GM18520 (cell line): ENCODE data around the gene CFAP126.
A peak's percentile ranks its signal among the peaks of the same experiment; 100 is the strongest.
"Not testable (repeated sequence)": the region's sequence is repeated elsewhere in the genome, so short reads cannot be mapped to it uniquely, and the experiment has no call there.

Experiments used
- ATAC-seq: cut with Tn5 transposase; IDR thresholded peaks from one replicate; pipeline ENCODE4 v1.9.1; 2021; ENCODE audit not compliant: unreplicated experiment

CFAP126 gene, protein sequence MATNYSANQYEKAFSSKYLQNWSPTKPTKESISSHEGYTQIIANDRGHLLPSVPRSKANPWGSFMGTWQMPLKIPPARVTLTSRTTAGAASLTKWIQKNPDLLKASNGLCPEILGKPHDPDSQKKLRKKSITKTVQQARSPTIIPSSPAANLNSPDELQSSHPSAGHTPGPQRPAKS

DNA sequence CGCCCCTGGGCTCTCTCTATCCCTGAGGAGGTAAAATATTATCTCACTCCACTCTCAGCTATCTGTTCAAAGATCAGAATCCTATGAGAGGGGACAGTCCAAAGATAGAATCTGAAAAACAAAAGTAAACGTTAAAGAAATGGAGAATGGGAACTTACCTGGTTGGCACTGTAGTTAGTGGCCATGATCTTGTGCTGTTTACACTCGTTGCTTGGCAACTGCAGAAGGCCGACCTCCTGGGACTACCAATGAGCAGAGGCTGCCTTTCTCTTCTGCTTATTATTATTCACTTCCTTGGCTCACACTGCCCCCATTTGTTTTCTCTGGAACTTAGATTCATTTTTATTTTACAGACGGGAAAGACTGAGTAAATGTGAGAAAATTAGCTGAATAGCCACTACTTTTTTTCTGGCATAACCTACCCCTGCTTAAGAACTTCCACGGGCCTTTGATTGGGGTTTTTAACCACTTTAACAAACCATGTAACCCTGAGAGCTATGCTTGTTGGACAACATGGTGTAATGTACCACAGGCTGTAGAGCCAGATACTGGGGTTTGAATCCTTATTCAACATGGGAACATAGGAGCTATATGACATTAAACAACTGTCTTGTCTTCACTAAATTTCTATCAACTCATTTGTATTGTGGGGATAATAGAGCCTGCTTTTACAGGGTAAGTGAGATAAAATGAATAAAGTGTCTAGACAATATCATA is at the start of gene CFAP126:
Gene CFAP126 (minus strand): TSS at position 193 of the 717 bp plus-strand sequence. CDS start 8 bp downstream, at position 185.
- ATAC-seq: peak; percentile 91

DNA sequence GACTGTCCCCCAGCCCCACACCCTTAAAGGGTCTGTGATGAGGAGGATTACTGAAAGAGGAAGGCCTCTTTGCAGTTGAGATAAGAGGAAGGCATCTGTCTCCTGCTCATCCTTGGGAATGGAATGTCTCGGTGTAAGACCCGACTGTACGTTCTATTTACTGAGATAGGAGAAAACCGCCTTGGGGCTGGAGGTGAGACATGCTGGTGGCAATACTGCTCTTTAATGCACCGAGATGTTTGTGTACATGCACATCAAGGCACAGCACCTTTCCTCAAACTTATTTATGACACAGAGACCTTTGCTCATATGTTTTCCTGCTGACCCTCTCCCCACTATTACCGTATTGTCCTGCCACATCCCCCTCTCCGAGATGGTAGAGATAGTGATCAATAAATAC is 45.4 kb upstream of the CFAP126 start:
- not testable (repeated sequence) for ATAC-seq

DNA sequence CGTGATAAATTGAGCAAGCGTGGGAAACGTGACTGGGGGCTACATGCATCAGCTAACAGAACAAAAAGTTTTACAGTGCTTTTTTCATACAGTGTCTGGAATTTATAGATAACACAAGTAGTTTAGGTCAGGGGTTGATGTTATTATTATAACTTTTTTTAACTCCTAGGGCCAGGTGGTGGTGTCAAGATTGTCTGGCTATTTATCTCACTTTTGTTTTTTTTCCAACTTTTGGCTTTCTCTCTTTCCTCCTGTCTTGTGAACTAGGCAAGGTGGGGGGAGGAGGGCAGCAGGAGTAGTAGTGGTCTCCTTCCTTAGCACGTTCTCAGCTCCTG is 42.9 kb upstream of the CFAP126 start:
- not testable (repeated sequence) for ATAC-seq

DNA sequence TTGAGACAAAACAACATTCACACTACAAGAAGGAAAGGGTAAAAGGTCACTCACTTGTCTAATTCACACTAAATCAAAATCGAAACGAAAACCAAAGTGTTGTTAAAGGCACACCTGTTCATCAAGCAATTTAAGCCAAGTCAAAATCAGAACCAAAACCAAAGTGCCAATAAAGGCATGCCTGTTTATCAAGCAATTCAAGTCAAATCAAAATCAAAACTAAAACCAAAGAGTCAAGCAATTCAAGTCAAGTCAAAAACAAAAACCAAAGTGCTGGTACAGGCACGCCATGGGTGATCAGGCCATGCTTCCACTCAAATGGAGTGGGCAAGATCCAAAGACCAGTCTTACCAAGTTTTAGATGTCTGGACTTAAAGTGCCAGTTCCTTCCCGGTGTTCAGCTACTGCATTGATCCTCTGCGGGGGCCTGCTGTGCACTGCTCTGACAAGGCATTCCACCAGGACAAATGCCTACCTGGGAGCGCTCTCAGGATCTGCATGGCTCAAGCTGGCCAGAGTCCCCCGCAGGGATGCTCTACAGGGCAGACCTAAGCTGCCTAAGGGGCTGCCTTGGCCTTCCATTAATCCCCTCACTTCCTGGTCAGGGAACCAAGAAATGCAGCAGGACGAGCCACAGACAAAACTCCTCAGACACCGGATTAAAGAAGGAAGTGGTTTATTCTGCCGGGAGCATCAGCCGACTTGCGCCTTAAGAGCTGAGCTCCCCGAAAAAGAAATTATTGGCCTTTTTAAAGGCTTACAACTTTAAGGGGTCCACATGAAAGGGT is 42.4 kb upstream of the CFAP126 start:
- peak; percentile 64 for ATAC-seq

DNA sequence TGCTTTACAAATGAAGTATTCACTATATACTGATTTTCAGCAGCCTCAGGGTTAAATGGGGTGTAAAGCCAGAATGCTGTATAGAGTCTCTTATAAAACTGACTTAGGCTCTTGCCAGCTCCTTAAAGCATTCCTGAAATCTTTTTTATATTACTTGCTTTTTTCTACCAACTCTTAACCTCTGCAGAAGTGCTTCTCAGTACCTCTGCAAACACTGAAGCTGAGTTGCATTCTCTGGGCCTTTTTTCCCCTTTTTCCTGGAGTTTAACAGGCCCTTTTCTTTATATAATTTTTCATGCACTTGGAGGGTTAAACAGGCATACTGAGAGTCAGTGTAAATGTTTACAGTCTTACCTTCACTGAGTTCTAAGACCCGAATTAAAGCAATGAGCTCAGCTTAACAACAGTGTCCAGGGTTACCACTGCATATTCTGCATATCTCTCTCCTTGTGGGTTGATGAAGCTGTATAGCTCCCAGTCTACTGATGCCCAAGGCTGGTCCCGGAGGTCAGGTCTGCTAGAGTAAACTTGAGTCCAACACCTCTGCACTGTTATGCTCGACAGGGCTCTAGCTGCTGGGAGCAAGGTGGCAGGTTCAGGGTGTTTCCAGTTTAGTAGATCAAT is 40.9 kb upstream of the CFAP126 start:
- ATAC-seq: no peak

DNA sequence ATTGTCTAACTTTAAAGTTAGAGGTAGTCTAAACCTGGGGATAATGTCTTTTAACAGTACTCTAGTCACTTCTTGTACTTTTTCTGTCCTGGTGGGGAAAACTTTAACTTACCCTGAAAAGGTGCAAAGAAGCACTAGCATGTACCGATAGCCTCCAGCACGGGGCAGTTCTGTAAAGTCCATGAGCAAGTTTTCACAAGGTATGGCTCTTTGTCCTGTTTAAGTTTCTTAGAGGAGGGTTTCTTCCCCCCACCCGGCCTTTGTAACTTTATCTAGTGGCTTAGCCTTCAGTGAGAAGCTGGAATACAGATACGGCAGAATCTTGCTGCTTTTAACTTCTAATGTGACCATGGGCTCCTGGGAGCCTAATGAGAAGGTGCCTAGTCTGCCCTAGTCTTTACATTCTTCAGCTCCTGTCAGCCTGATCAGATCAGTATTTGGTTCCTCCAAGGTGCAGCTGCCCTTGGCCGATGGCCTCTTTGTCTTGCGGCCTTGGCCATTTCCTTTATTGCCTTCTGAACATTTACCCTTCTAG is 39.8 kb upstream of the CFAP126 start:
- no peak for ATAC-seq

DNA sequence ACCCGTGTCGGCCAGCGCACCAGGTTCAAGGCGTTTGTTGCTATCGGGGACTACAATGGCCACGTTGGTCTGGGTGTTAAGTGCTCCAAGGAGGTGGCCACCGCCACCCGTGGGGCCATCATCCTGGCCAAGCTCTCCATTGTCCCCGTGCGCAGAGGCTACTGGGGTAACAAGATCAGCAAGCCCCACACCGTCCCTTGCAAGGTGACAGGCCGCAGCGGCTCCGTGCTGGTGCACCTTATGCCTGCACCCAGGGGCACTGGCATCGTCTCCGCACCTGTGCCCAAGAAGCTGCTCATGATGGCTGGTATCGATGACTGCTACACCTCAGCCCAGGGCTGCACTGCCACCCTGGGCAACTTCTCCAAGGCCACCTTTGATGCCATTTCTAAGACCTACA is 38.9 kb upstream of the CFAP126 start:
- ATAC-seq: not testable (repeated sequence)

DNA sequence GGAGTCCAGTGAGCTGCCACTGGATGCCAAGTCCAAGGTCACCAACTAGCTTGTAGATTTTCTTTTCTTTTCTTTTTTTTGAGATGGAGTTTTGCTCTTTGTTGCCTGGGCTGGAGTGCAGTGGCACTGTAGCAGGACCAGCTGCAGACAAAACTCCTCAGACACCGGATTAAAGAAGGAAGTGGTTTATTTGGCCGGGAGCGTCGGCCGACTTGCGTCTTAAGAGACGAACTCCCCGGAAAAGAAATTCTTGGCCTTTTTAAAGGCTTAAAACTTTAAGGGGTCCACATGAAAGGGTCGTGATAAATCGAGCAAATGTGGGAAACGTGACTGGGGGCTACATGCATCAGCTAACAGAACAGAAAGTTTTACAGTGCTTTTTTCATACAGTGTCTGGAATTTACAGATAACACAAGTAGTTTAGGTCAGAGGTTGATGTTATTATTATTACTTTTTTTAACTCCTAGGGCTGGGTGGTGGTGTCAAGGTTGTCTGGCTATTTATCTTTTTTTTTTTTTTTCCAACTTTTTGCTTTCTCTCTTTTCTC is 36.4 kb upstream of the CFAP126 start:
- ATAC-seq: no peak

DNA sequence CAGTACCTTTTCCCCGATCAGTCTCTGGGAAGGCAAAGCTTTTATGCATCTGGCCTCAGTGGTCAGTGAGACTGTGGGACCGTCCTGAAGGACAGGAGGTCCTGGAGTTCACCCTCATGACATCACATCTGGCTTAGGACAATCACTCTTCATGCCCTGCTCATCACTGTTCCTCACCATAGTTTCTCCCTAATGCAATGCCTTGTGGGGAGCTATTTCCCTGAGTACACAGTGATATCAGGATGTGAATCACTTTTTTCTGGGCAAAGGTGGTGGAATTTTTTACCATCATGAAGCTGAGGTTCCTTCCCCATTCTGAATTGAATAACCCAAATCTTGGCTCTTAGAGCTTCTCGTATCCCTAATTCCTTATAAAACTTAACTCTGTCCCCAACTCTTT is 34.8 kb upstream of the CFAP126 start:
- no peak for ATAC-seq

DNA sequence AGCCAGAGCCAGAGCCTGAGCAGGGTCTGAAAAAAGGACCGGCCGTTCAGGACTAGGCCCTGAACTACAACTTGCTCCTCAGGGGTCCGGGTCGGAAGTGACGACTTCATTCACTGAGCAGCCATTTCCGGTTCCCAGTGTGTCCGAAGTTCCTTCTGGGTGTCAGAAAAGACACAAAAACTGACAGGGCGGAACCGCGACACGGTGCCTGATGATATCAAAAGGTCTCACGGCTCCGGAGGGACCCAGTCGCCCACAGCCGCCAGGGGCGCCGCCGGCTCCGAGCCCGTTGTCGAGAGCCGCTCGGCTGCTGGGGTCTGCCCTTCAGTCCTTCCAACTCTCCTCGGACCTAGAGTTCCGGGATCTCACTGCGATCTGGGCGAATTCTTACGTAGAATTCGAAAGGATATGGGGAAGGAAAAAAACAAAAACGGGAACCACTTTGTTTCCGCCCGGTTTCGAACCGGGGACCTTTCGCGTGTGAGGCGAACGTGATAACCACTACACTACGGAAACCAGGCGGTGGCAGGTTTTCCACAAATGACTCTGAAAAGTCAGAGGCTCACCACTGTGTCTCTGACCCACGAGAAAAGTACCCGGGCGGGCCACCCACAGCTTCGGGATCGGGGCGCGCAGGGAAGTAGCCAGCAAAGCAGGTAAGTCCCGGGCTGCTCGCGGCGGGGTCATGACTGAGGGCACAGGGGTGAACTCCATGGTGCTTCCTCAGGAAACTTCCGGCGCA is 31.8 kb upstream of the CFAP126 start:
- peak; percentile 64 for ATAC-seq

DNA sequence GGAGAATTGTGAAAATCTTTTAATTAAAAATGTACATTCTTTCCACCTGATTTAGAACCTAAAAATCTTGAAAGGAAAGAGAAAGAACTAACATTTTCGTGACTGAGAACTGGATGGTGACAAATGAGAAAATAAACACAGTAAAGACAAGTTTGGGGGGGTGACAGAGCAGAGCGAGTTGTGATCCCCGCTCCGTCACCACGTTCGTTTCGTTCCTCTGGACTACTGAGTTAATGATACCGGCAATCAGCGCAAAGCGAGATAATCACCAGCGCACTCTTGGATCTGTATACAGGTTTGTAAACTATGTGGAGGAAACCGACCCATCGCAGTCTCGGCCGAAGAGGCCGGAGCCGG is 31.2 kb upstream of the CFAP126 start:
- no peak for ATAC-seq

DNA sequence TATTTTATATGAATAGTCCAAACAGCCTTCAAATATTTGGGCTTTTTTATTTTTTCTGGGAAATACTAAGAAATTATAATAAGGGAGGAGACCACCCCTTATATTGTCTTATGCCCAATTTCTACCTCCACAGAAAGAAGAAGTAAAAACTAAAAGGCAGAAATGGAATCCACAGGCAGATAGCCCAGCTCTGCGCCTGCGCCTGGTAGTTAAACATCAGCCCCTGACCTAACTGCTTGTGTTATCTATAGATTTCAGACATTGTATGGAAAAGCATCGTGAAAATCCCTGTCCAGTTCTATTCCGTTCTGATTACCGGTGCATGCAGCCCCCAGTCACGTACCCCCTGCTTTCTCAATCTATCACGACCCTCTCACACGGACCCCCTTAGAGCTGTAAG is 29.4 kb upstream of the CFAP126 start:
- not testable (repeated sequence) for ATAC-seq

DNA sequence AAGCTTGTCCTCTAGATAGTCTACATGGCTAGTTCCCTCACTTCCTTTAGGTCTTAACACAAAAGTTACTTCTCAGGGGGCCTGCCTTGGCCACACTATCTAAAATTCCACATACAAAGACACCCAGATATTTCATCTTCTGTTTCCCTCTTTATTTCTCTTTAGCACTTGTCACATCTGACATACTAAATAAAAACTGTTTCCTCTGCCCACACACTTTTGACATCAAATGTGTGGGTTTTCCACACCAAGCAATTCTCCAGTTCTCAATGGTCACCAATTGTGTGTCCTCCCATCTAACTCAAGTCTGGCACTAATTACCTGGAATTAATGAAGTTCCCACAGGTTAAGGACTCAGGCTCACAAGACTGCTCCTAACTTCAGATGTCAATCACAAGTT is 25.5 kb upstream of the CFAP126 start:
- no peak for ATAC-seq

DNA sequence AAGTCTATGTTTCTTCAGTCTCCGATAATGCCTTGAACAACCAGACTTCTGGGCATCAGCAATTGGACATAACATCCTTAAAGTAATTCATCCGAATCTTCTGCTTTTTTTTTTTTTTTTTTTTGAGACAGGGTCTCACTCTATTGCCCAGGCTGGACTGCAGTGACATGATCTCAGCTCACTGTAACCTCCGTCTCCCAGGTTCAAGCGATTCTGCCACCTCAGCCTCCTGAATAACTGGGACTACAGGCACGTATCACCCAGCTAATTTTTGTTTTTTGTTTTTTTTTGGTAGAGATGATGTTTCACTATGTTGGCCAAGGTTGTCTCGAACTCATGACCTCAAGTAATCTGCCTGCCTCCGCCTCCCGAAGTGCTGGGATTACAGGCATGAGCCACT is 23.9 kb upstream of the CFAP126 start:
- ATAC-seq: no peak

DNA sequence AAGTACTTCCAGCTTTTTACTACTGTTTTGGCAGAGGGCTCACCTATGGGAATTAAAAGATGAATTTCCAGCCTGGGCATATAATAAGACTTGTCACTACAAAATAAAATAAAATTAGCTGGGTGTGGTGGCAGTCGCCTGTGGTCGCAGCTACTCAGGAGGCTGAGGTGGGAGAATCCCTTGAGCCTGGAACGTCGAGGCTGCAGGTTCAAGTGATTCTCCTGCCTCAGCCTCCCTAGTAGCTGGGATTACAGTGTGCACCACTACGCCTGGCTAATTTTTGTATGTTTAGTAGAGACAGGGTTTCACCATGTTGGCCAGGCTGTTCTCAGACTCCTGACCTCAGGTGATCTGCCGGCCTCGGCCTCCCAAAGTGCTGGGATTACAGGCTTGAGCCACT is 23.5 kb upstream of the CFAP126 start:
- not testable (repeated sequence) for ATAC-seq

DNA sequence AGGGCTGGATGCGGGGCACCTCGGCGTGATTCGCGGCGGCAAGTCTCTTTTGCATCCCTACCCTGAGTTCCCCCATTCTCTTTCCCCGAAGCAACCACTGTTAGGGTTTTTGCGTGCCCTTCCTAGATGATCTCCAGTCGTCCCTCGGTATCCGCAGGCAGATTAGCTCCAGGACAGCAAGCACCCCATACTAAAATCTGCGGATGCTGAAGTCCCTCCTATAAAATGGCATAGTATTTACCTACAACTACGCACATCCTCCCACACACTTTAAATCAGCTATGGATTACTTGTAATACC is 22.8 kb upstream of the CFAP126 start:
- no peak for ATAC-seq

DNA sequence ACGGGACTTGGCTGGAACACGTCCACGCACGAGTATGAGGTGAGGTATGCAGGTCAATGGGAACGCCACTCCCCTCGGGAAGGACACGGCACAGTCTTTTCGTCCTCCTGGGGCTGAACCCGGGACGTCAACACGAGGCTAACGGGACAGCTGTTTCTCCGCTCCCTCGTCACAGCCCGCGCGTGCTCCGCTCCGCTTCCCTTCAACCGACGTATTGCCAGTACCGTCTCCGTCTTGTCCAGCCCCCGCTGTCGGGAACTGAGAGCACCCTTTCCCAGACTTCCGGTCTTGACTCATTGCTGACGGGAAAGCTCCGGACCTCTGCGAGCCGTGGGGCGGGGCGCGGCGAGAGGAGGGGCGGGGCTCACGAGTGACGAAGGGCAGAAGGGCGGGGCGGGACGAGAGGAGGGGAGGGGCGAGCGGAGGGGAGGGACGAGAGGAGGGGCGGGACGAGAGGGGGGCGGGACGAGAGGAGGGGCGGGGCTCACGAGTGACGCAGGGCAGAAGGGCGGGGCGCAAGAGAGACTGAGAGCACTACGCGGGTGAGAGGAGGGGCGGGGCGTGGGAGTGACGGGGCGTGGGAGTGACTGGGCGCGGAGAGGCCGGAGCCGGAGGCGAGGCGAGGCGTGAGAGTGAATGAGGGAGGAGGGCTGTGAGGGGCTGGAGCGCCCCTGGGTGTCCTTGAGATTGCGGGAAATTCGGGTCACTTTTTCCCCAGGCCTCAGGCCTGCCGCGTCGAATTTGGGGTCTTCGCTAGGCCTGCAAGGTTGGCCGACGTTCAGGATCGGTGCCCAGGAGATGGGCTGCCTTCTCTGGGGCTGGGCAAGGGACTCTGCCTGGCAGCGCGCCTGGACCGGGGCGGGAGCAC is 22.2 kb upstream of the CFAP126 start:
- ATAC-seq: peak; percentile 60

DNA sequence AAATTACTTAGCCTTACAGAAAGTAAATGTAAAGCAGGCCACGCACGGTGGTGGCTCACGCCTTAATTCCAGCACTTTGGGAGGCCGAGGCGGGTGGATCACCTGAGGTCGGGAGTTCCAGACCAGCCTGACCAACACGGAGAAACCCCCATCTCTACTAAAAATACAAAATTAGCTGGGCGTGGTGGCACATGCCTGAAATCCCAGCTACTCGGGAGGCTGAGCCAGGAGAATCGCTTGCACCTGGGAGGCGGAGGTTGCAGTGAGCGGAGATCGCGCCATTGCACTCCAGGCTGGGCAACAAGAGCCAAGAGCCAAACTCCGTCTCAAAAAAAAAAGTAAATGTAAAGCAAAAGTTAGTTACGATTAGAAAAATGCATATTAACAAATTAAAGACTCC is 21.5 kb upstream of the CFAP126 start:
- not testable (repeated sequence) for ATAC-seq

DNA sequence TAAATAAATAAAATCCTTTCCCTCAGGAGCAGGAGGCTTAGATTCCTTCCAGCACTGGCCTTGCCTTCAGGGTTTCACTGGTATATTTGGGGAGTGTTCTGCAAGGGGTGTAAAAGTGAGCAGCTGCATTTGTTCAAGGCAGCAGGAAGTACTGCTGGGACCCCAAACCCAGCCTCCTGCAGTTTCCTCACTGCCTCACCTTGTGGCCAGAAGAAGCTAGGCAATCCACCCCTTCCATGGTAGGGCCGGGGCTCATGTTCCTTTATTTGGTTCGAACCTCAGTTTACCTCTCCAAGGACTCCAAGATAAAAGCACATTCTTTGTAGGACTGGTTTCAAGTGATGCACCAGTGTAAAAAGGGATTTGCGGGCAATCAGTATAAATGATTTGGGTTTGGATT is 21.0 kb upstream of the CFAP126 start:
- ATAC-seq: no peak
